ENCODE measurements around the gene TMEM184B. TPM values are rescaled to one million over a fixed set of nuclear protein-coding genes. Genes with fewer than 3 reads are reported as not detected.

The TMEM184B gene
- total and polyA plus RNA-seq, 2 of the 8 experiments (the other 6 are each of a cell fraction or from before 2014, with no cell fraction given), result 41.6 to 81.0 TPM

- no peak overlapping the region for H2BK20ac ChIP-seq (ENCODE audit: low read length)
- H3K14ac ChIP-seq (ENCODE audit: insufficient read length), result no peak overlapping the region
- H3K4me2 ChIP-seq (ENCODE audit: insufficient read depth in 1 of 2, low read depth in 2 of 2, low read length in 2 of 2), result no peak overlapping the region
- no peak for DNase-seq (ENCODE audit: low read depth in 1 of 2, low spot score in 2 of 2)
- H3K79me2 ChIP-seq (ENCODE audit: control insufficient read depth in 1 of 2, insufficient read depth in 2 of 2, low read length in 2 of 2), result peaks cover 2 to 21% of the 10 kb centered on the region in 2 experiments; a peak in 2 of 4 replicates
- H3K79me1 ChIP-seq (ENCODE audit: low read depth, low read length), result peaks cover 3% of the 10 kb centered on the region; the same call in 1 of the 2 replicates
- peaks cover 0 to 4% (median 2%) of the 10 kb centered on the region in 4 experiments; a peak in 4 of 7 replicates for H3K4me1 ChIP-seq (replicated peaks in 1 of 4; ENCODE audit: control insufficient read depth in 3 of 4, insufficient read depth in 4 of 4, low read length in 3 of 4)
- H3K23me2 ChIP-seq (ENCODE audit: low read depth, low read length), result 0 out of 2 replicates have a peak, but pooled peaks cover under 1% of the 10 kb centered on the region
- no peak overlapping the region for H3K27ac ChIP-seq (ENCODE audit: low read depth, low read length)
- no peak for FAIRE-seq
- H3K9ac ChIP-seq (replicated peaks in 1 of 4; ENCODE audit: extremely low read depth in 1 of 4, low read depth in 3 of 4, low read length in 3 of 4), result no peak overlapping the region
- POLR2A ChIA-PET (ENCODE audit: partially characterized antibody), result interaction anchor here (2.1 kb wide), 1 partner anchor 18 kb away, joined by 6 read pairs; no protein-coding TSS in a partner anchor
- 74% methylated on average over 6 of the region's 6 CpGs; no CpG with 5 or more reads in 1 of the 2 experiments for WGBS, 2 experiments (ENCODE audit: extremely low coverage in 1 of 2, insufficient coverage in 1 of 2, insufficient read length in 1 of 2, insufficient replicate concordance in 2 of 2, low coverage in 1 of 2, low lambda C conversion rate in 2 of 2, missing lambda C conversion rate in 1 of 2)
- no peak overlapping the region; the same call in 1 of the 2 replicates for H4K8ac ChIP-seq (ENCODE audit: extremely low read depth, insufficient read depth, low read length)
- H4K5ac ChIP-seq (ENCODE audit: insufficient read length, low read depth, low read length), result no peak overlapping the region
- no peak overlapping the region for H3K4ac ChIP-seq (replicated peaks; ENCODE audit: insufficient read length, low read depth, low read length)
- no peak overlapping the region for H2BK5ac ChIP-seq (ENCODE audit: low read depth, low read length)
- no peak overlapping the region for H3K23ac ChIP-seq (ENCODE audit: insufficient read length)
- no peaks in the 10 kb centered on the region for H3K36me3 ChIP-seq (ENCODE audit: control insufficient read depth in 2 of 4, insufficient read depth in 4 of 4, low read length in 3 of 4)
- H3K4me3 ChIP-seq (ENCODE audit: extremely low read depth in 1 of 4, insufficient read depth in 2 of 4, low read depth in 3 of 4, low read length in 4 of 4), result no peak overlapping the region
- H2BK15ac ChIP-seq (ENCODE audit: low read length), result no peak overlapping the region
- no peak overlapping the region for H2AFZ ChIP-seq (ENCODE audit: low read length)
- CTCF ChIA-PET (ENCODE audit: partially characterized antibody), result interaction anchor here (0.8 to 2.0 kb wide), 2 partner anchors 84 to 111 kb away, joined by 3 to 6 read pairs; no protein-coding TSS in a partner anchor
- no peak overlapping the region; the same call in 1 of the 2 replicates for H3K18ac ChIP-seq (ENCODE audit: extremely low read depth, low read length)
- H3K9me3 ChIP-seq (ENCODE audit: insufficient read depth in 2 of 2, low read depth in 1 of 2, low read length in 1 of 2), result no peaks in the 10 kb centered on the region
- H2AK5ac ChIP-seq (ENCODE audit: low read depth, low read length), result no peak overlapping the region
- no peak for TF ChIP-seq MAX (IDR thresholded peaks at IDR 0.05)
- TF ChIP-seq SAP30 (IDR thresholded peaks at IDR 0.05; ENCODE audit: insufficient read depth, insufficient replicate concordance, low read length), result no peak
- no peak for TF ChIP-seq BRCA1 (IDR thresholded peaks at IDR 0.05; ENCODE audit: low read depth, low read length)
- no peak for TF ChIP-seq E2F6 (IDR thresholded peaks at IDR 0.05)
- TF ChIP-seq RAD21 (IDR thresholded peaks at IDR 0.05 in 1 of 2, conservative IDR thresholded peaks at IDR 0.05 in 1 of 2; ENCODE audit: low read depth in 2 of 2, low read length in 2 of 2), result no peak
- TF ChIP-seq CTCF (IDR thresholded peaks at IDR 0.05; ENCODE audit: control extremely low read depth in 1 of 3, insufficient read depth in 1 of 3, low read depth in 1 of 3, low read length in 3 of 3), result no peak
- no peak for TF ChIP-seq JUN (IDR thresholded peaks at IDR 0.05; ENCODE audit: low read depth, low read length)
- no peak for TF ChIP-seq GABPA (IDR thresholded peaks at IDR 0.05; ENCODE audit: borderline replicate concordance, insufficient read depth, low read length)
- peaks cover 0 to 5% (median 5%) of the 10 kb centered on the region in 4 experiments; a peak in 5 of 7 replicates for H3K27me3 ChIP-seq (replicated peaks in 1 of 4; ENCODE audit: control insufficient read depth in 3 of 4, extremely low read depth in 1 of 4, insufficient read depth in 3 of 4, low read length in 3 of 4)
- peak overlapping the region; percentile 17; the same call in 1 of the 2 replicates for H2BK12ac ChIP-seq (ENCODE audit: low read depth, low read length)
- H2BK120ac ChIP-seq (replicated peaks; ENCODE audit: low read depth, low read length), result no peak overlapping the region
- no peak overlapping the region for H4K91ac ChIP-seq (replicated peaks; ENCODE audit: insufficient read length, low read length)
- no peak overlapping the region for H3K56ac ChIP-seq (replicated peaks; ENCODE audit: insufficient read length, low read depth, low read length)
- H4K20me1 ChIP-seq (replicated peaks in 1 of 2; ENCODE audit: control insufficient read depth in 1 of 2, insufficient read depth in 2 of 2, low read length in 2 of 2), result peaks cover 9 to 22% of the 10 kb centered on the region in 2 experiments
Observed at GRCh38 chr22:38208551-38208968, 64.2 kb downstream of the TMEM184B start.
